ENCODE measurements around the gene TGFBI.

Gene TGFBI

GRCh38 chr5:136106351-136107031, 77.7 kb downstream of the TGFBI start:
- no peak overlapping the region for H3K4me3 ChIP-seq (ENCODE audit: low read depth, low read length)
- no peak for TF ChIP-seq CTCF (IDR thresholded peaks at IDR 0.05; ENCODE audit: low read depth, low read length)

- no peak for TF ChIP-seq CTCF (IDR thresholded peaks at IDR 0.05; ENCODE audit: low read depth, low read length)
- no peak overlapping the region for H3K4me3 ChIP-seq (ENCODE audit: low read depth, low read length)
Measured at GRCh38 chr5:136108180-136108611, 79.4 kb downstream of the TGFBI start.

- TF ChIP-seq CTCF (IDR thresholded peaks at IDR 0.05; ENCODE audit: low read depth, low read length): no peak
- H3K4me3 ChIP-seq (ENCODE audit: low read depth, low read length): no peak overlapping the region
Measured at GRCh38 chr5:136108766-136109165, 80.0 kb downstream of the TGFBI start.

GRCh38 chr5:136109453-136110135, 80.8 kb downstream of the TGFBI start:
- TF ChIP-seq CTCF (IDR thresholded peaks at IDR 0.05; ENCODE audit: low read depth, low read length): no peak
- H3K4me3 ChIP-seq (ENCODE audit: low read depth, low read length): no peak overlapping the region
